ENCODE results near the gene GLRX. TPM values are rescaled to one million over a fixed set of nuclear protein-coding genes. Genes with fewer than 3 reads are reported as not detected.

The GLRX gene
- total and polyA plus RNA-seq, 2 of the 4 experiments (the other 2 are of a cell fraction), result 142 to 193 TPM

DNA sequence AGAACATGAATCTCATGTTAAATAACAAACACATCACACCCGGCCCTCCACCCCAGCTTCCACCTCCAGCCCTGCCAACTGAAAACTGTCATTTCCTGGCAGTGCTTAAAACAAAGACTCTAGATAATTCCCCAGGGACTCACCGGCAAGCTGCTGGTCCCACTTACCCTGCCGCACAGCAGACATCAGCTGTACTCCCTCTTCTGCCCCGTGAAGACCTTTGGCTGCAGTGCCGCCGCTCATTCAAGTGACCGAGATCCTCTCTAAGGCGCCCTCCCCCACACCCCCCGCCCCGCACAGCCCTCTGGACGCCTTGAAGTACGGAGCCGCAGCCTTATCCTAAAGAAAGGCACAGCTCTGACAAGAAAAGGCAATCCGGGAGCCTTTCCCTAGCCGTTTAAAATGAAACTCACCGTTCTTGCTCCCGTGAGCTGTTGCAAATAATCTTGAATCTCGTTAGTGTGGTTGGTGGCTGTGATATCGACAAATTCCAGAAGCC lies 434 bp downstream of the GLRX start:
- intact Hi-C loops (cut with micrococcal nuclease), result loop anchor here (2.0 kb wide), 2 partner anchors 41 to 87 kb away; no protein-coding TSS in a partner anchor
- H3K9ac ChIP-seq (ENCODE audit: low read depth, low read length), result peak overlapping the region; percentile 98
- H4K91ac ChIP-seq (ENCODE audit: insufficient read depth, low read depth, low read length), result peak overlapping the region; percentile 88
- H2BK15ac ChIP-seq (ENCODE audit: low read depth, low read length), result peak overlapping the region; percentile 31; the same call in 1 of the 3 replicates
- peaks cover 24% of the 10 kb centered on the region for H3K9me1 ChIP-seq (ENCODE audit: insufficient read depth, low read length)
- H3K4me1 ChIP-seq (ENCODE audit: control insufficient read depth, insufficient read depth, low read length), result peaks cover 31% of the 10 kb centered on the region
- peak overlapping the region; percentile 41; the same call in 1 of the 2 replicates for H2AK5ac ChIP-seq (ENCODE audit: low read depth, low read length)
- dilution Hi-C loops (cut with HindIII; ENCODE audit: low sequenced_read_pairs, unreplicated experiment), result no loop called here
- DNase-seq (peak; percentile 25), ATAC-seq (ENCODE audit: low read depth) (peak; percentile 34)
- ChIA-PET CTCF (interaction anchor here (1.5 kb wide), 1 partner anchor 41 kb away, joined by 5 read pairs; no protein-coding TSS in a partner anchor), POLR2A (ENCODE audit: unreplicated experiment) (interaction anchor here (0.7 to 2.0 kb wide), 6 partner anchors 9 to 176 kb away, joined by 3 to 15 read pairs (median 6); partner anchors contain the start of genes RFESD and RHOBTB3)
- TF ChIP-seq CEBPB (IDR thresholded peaks at IDR 0.05; ENCODE audit: low read depth, low read length), result no peak
- no peak for TF ChIP-seq RFX5 (IDR thresholded peaks at IDR 0.05; ENCODE audit: low read depth, low read length)
- TF ChIP-seq BHLHE40 (IDR thresholded peaks at IDR 0.05; ENCODE audit: low read depth, low read length), result no peak
- TF ChIP-seq CHD1 (IDR thresholded peaks at IDR 0.05; ENCODE audit: low read depth, low read length), result no peak
- TF ChIP-seq NFE2L2 (IDR thresholded peaks at IDR 0.05; ENCODE audit: low read depth, low read length), result no peak
- H2AK9ac ChIP-seq (replicated peaks; ENCODE audit: low read depth, low read length, poor library complexity), result peak overlapping the region; percentile 71
- peak overlapping the region; percentile 92 for H3K4me3 ChIP-seq (ENCODE audit: insufficient read depth, low read depth, low read length)
- peak overlapping the region; percentile 83 for H3K56ac ChIP-seq (ENCODE audit: extremely low read depth, insufficient read depth, low read length)
- H3K27ac ChIP-seq (ENCODE audit: insufficient read depth, low read length), result peak overlapping the region; percentile 96
- no TSS peak for BruUV-seq (replicated peaks)
- H2BK5ac ChIP-seq (ENCODE audit: low read depth, low read length, poor library complexity, severe bottlenecking), result peak overlapping the region; percentile 98
- peaks cover 36% of the 10 kb centered on the region for H4K20me1 ChIP-seq (ENCODE audit: insufficient read depth, low read length)
- peak overlapping the region; percentile 85 for H2AFZ ChIP-seq (replicated peaks; ENCODE audit: low read length, poor library complexity)
- peak overlapping the region; percentile 100 for H3K4me2 ChIP-seq (ENCODE audit: low read depth, low read length)
- H4K8ac ChIP-seq (ENCODE audit: low read depth in 2 of 2, low read length in 2 of 2), result peak overlapping the region; percentile 3 to 80; a peak in 2 of 4 replicates
- H3K4ac ChIP-seq (ENCODE audit: low read depth, low read length), result peak overlapping the region; percentile 76
- H2BK20ac ChIP-seq (ENCODE audit: low read depth, low read length), result no peak overlapping the region; the same call in 1 of the 2 replicates
- H3K18ac ChIP-seq (ENCODE audit: low read depth, low read length), result peak overlapping the region; percentile 90
- H2BK120ac ChIP-seq (ENCODE audit: low read depth, low read length), result peak overlapping the region; percentile 56
- peak overlapping the region; percentile 81 for H3K23ac ChIP-seq (ENCODE audit: low read depth, low read length)
- 0% methylated on average over 5 of the region's 19 CpGs; no CpG with 5 or more reads in 1 of the 2 experiments for WGBS, 2 experiments (ENCODE audit: extremely low coverage in 2 of 2, insufficient read length in 1 of 2)
- peaks cover 9 to 55% of the 10 kb centered on the region in 2 experiments; a peak in 2 of 4 replicates for H3K79me1 ChIP-seq (ENCODE audit: low read depth in 1 of 2, low read length in 2 of 2)
- peak overlapping the region; percentile 32; the same call in 1 of the 2 replicates for H4K5ac ChIP-seq (ENCODE audit: low read depth, low read length)
- peak overlapping the region; percentile 94 for H3K14ac ChIP-seq (replicated peaks; ENCODE audit: low read depth, low read length)
- H3K36me3 ChIP-seq (ENCODE audit: control insufficient read depth, insufficient read depth, low read length), result peaks cover 16% of the 10 kb centered on the region
- H3K9me3 ChIP-seq (ENCODE audit: control insufficient read depth, insufficient read depth, low read length), result no peaks in the 10 kb centered on the region
- no peaks in the 10 kb centered on the region for H3K27me3 ChIP-seq (ENCODE audit: control insufficient read depth, insufficient read depth, low read length)
- in situ Hi-C loops (cut with MboI; ENCODE audit: low sequenced_read_pairs), result loop anchor here (5.0 kb wide), 1 partner anchor 35 kb away; no protein-coding TSS in a partner anchor
